GM20000 (cell line): Measurements from ENCODE around the gene SUPT4H1.

Experiments used
- DNase-seq: peaks from one replicate; pipeline ENCODE4 v3.0.0; 2012; ENCODE audit warnings: low spot score
- CTCF ChIP-seq: IDR thresholded peaks from 2 replicates; pipeline ENCODE4 v1.5.1; 2012; ENCODE audit warnings: mild to moderate bottlenecking, control low read depth; ENCODE audit errors: extremely low read depth, missing control alignments

The SUPT4H1 gene

DNA sequence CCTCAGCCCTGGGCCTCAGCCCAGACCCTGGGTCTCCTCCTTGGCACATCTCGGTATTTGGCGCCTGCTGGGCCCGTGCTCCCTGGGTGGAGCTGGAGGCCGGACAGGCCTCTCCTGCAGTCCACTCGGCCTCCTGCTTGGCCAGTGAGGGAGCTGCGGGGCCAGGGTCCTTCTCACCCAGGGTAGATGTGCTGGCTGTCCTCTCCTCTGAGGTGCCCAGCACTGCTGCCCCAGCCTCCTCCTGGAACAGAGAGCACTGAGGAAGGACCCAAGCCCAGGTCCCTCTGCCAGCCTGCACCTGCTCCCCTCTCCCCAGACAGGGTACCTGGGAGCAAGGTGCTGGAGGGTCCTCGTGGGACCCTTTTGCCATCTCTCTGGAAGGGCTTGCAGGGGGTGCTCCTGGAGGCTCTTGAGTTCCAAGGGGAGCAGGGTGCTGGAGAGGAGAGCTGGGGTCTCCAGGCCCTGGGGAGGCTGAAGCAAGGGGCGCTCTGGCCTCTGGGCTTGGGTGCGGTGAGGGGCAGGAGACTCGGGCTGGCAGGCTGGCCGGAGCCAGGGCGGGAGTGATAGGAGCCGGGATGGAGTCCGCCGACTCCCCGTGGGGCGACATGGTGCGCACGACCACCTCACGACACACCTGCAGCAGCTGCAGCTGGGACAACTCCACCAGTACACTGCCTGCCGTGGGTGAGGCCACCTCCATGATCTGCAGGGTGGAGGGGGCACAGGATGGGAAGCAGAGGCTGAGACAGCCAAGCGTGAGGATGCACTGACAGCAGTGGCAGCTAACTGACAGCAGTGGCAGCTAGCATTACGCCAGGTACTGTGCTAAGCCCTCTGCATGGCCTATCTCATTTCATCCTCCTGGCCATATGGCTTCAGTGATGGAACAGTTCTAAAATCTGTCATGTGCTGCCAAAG lies 41.2 kb downstream of the SUPT4H1 start:
- no peak for TF ChIP-seq CTCF
- no peak for DNase-seq

DNA sequence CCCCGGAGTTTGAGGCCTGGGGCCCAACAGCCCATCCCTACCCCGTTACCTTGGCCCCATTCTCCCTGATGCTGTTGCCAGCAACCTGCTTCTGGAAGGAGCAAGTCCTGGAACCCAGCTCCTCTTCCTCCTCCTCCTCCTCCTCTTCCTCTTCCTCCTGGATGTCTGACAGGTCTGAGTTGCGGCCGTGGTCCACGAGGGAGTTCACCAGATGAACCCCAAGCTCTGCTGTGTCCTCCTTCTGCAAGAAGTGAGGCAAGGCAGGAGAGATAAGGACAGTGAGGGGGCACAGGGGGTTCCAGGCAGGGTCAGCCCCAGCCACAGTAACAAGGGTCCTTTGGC lies 42.1 kb downstream of the SUPT4H1 start:
- no peak for TF ChIP-seq CTCF

GRCh38 chr17:58308985-58309917 lies 42.8 kb downstream of the SUPT4H1 start:
- TF ChIP-seq CTCF = no peak
- no peak for DNase-seq

More for the DNA sequence above, 42.1 kb downstream of the SUPT4H1 start:
- no peak for DNase-seq

GRCh38 chr17:58308173-58308984 lies 43.6 kb downstream of the SUPT4H1 start:
- TF ChIP-seq CTCF = no peak
- no peak for DNase-seq

DNA sequence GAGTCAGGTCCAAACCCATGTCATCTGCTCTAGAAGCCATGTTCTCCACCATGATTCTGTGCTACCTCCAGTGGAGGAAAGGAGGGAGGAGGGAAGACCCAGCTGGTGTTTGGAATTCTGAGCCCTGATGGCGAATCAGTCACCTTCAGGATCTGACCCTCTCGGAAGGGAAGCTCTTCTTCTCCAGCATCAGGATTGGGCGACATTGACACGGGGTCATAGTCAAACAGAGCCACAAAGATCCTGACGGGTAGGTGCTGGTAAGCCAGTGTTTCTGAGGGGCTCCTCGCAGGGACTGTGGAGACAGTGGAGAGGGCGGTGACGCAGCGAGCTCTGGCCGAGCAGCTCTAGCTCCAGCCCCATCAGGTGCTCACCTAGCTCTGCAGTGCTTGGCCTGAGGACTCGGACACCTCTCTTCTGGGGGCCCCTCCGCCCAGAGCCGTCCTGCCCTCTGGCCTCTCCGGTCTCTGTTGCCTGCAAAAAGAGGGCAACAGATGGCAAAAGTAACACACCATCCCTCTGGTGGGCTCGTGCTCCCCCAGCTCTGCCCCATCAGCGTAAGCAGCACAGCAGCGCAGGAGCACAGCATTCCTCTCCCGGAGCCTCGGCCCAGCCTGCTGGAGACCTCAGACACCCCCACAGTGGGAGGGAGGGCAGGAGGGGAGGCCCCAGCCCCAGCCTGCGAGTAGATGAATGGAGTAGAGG lies 44.4 kb downstream of the SUPT4H1 start:
- no peak for DNase-seq
- TF ChIP-seq CTCF = no peak

DNA sequence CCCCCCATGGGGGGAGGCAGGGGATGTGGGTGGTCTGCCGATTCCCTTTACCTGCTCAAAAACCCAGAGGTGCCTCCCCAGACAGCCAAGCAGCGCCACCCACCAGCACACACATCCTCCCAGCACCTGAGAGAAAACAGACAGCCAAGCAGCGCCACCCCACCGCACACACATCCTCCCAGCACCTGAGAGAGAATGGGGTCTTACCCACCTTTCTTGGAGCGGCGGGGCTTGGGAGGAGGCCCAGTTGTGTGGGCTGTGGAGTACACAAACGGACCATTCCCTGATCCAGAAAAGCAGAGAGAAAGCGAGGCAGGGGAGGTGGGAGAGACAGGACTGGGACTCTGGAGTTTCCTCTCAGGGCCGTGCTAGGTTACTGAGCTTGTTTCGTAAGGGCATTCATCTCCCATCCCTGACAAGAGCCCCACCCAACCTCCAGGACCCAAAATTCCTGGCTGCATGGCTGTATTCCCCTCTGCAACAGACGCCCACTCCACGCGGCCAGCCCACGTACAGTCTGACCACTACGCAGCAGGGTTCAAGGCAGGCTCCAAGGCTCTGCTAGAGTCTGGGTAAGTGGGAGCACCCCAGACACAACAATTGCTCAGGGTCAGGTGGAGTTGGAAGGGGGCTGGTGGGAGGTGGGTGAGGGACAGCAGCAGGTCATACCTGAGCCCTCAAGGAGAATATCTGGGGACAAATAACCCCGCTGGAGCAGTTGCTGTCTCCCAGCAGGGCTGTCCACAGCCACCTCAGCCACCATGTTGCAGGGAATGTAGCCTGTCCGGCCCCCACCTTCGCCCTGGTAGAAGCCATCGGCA lies 45.7 kb downstream of the SUPT4H1 start:
- no peak for TF ChIP-seq CTCF
- DNase-seq = no peak
